Activated effector memory CD4-positive, alpha-beta T cell treated with anti-CD3 and anti-CD28 coated beads, Interleukin-2, amount 50 U/mL, for 16 hours (primary cell): Measurements from ENCODE around the gene SYCP2.
A peak's percentile ranks its signal among the peaks of the same experiment; 100 is the strongest.
"Not testable (repeated sequence)": the region's sequence is repeated elsewhere in the genome, so short reads cannot be mapped to it uniquely, and the experiment has no call there.

Source experiments
- DNase-seq: peaks from one replicate; pipeline ENCODE4 v3.0.0-alpha.2; 2020

SYCP2 gene, protein sequence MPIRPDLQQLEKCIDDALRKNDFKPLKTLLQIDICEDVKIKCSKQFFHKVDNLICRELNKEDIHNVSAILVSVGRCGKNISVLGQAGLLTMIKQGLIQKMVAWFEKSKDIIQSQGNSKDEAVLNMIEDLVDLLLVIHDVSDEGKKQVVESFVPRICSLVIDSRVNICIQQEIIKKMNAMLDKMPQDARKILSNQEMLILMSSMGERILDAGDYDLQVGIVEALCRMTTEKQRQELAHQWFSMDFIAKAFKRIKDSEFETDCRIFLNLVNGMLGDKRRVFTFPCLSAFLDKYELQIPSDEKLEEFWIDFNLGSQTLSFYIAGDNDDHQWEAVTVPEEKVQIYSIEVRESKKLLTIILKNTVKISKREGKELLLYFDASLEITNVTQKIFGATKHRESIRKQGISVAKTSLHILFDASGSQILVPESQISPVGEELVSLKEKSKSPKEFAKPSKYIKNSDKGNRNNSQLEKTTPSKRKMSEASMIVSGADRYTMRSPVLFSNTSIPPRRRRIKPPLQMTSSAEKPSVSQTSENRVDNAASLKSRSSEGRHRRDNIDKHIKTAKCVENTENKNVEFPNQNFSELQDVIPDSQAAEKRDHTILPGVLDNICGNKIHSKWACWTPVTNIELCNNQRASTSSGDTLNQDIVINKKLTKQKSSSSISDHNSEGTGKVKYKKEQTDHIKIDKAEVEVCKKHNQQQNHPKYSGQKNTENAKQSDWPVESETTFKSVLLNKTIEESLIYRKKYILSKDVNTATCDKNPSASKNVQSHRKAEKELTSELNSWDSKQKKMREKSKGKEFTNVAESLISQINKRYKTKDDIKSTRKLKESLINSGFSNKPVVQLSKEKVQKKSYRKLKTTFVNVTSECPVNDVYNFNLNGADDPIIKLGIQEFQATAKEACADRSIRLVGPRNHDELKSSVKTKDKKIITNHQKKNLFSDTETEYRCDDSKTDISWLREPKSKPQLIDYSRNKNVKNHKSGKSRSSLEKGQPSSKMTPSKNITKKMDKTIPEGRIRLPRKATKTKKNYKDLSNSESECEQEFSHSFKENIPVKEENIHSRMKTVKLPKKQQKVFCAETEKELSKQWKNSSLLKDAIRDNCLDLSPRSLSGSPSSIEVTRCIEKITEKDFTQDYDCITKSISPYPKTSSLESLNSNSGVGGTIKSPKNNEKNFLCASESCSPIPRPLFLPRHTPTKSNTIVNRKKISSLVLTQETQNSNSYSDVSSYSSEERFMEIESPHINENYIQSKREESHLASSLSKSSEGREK (N-terminal part only)

GRCh38 chr20:59933296-59933848, at the start of gene SYCP2:
Gene SYCP2 (minus strand): TSS chr20:59933637. CDS start chr20:59922413, 11,224 bp downstream.
- DNase-seq = peak; percentile 91

- DNase-seq = no peak
These were observed 49.6 kb upstream of the SYCP2 start for GRCh38 chr20:59983076-59983475.

GRCh38 chr20:59977086-59977485, 43.6 kb upstream of the SYCP2 start:
- no peak for DNase-seq

GRCh38 chr20:59976156-59976782, 42.8 kb upstream of the SYCP2 start:
- no peak for DNase-seq

- DNase-seq = no peak
These were observed 38.8 kb upstream of the SYCP2 start for GRCh38 chr20:59972037-59972801.

- DNase-seq = no peak
These were observed 38.0 kb upstream of the SYCP2 start for GRCh38 chr20:59971428-59971827.

DNA sequence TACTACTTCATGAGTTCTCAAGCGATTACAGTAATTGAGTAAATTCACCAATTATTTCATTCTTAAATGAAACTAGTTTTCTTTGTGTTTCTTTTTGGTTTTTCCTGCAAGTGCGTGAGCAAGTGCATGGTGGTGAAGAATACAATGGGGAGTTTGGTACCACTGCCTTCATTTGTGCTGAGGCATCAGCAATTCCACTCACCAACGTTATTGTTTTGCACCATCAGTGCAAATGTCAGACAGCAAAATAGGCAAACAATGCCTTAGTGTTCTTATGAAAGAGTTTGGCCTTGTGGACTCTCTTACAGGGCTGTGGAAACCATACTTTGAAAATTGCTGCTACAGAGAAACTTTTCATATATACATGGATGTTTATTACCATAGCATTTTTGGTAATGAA, 33.0 kb upstream of the SYCP2 start:
- DNase-seq = no peak

DNA sequence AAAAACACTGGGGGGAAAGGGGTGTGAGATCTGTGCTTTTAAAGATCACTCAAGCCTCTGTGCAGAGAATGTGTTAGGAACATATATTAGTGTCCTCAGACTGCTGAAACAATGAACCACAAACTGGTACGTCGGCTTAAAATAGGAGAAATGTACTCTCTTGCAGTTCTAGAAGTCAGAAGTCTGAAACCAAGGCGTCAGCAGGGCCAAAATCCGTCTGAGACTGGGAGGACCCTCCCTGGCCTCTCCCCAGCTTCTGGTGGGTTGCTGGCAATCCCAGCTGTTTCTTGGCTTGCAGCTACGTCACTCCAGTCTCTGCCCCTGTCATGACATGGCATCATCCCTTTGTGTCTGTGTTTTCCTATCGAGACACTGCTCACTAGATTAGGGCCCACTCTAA, 28.7 kb upstream of the SYCP2 start:
- DNase-seq = no peak

- DNase-seq = no peak
These were observed 28.0 kb upstream of the SYCP2 start for GRCh38 chr20:59961423-59961822.

- DNase-seq = no peak
These were observed 25.2 kb upstream of the SYCP2 start for GRCh38 chr20:59958626-59959025.

DNA sequence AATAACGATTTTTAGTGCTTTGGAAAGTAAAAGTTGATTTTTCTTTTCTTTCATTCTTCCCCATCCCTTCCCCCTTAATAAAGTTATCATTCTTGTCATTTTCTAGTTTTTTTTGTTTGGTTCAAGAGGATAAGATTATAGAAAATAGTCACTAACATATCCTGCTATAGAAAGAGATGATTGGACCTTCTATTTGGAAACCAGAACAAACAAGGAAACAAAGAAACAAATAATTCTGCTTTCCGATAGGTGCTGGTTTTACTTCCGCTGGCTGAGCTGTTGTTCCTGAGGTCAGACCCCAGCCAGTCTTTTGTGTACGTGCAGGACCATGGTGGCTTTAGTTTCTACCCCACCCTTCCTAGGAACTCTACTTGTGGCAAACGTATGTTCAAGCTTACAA, 24.7 kb upstream of the SYCP2 start, which contains the start of gene CDH26:
Gene CDH26 (plus strand): TSS at position 301 of the 400 bp plus-strand sequence. CDS start 304 bp downstream, outside the sequence.
- DNase-seq = no peak

GRCh38 chr20:59957568-59957967, 24.1 kb upstream of the SYCP2 start:
- DNase-seq = not testable (repeated sequence)

DNA sequence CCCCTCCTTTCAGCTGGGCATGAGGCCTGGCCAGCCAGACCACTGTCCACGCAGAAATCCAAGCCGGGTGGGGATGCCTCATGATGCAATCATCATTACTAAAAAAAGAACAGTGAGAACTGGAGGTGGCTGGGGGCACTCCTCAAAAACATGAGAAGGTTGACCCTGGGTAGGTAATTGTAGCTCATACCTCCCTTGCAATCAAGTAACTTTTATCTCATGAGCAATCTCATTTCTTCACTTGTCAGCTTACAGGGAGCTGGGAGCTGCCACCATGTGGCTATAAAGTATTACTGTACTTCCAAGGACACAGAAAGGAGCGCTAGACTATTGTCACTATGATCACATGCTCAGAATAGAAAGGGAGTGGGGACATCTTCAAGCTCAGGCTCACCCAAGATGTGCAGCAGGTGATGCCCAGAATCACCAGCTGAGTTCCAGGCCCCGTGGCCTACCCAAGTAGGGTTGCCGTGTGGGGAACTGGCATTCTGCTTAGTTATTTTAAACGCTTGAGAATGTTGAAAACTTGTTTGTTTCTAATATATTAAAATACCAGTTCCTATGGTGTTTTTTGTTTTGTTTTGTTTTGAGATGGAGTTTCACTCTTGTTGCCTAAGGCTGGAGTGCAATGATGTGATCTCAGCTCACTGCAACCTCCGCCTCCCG, 21.8 kb upstream of the SYCP2 start:
- no peak for DNase-seq

GRCh38 chr20:59954718-59955117, 21.3 kb upstream of the SYCP2 start:
- no peak for DNase-seq

GRCh38 chr20:59949911-59950310, 16.5 kb upstream of the SYCP2 start:
- no peak for DNase-seq

- no peak for DNase-seq
These were observed 15.6 kb upstream of the SYCP2 start for GRCh38 chr20:59948828-59949720.

- no peak for DNase-seq
These were observed 14.8 kb upstream of the SYCP2 start for GRCh38 chr20:59948212-59948611.

DNA sequence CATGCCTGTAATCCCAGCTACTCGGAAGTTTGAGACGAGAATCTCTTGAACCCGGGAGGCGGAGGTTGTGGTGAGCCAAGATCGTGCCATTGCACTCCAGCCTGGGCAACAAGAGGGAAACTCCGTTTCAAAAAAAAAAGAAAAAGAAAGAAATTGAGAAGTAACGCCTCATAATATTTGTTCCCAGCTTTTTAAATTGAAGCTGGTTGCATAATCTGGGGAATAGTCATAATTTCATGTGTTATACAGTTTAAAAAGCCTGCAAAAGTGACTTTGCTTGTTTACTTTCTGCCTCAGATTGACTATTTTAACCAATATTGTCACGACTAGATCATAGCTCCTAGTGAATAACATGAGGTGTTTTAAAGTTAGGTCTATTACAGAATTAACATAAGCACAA, 13.9 kb upstream of the SYCP2 start:
- DNase-seq = no peak

- DNase-seq = no peak
These were observed 12.3 kb upstream of the SYCP2 start for GRCh38 chr20:59945731-59946130.

DNA sequence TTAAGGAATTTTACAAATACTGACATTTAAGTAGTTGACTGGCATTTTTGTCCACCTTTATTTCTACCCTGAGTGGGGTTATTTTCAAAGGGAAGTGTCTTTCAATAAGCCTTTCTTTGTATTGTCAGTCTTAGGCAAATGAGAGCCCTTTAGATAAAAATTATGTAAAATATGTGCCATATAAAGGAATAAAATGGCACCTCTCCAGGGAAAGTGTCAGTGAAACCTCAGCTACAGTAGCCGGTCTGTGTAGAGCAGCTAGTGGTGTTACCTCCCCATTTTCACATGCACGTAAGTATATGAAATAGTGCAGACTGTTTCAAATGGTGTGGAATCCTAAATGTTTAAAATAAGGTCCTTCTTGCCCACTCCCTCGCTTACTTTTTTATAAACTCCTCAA, 11.7 kb upstream of the SYCP2 start:
- no peak for DNase-seq
